NCI-H2029 (cell line): ENCODE measurements around the gene ZNF366.

Source experiments
- DNase-seq: peaks from one replicate; lab custom pipeline; 2025; lab: John Stamatoyannopoulos, UW

Gene ZNF366

GRCh38 chr5:72439192-72439591, 68.0 kb downstream of the ZNF366 start:
- DNase-seq = no peak

GRCh38 chr5:72438141-72438540, 69.1 kb downstream of the ZNF366 start:
- no peak for DNase-seq

GRCh38 chr5:72436796-72437471, 70.3 kb downstream of the ZNF366 start:
- no peak for DNase-seq

- no peak for DNase-seq
These were observed 72.3 kb downstream of the ZNF366 start for GRCh38 chr5:72434781-72435437.

- no peak for DNase-seq
These were observed 73.0 kb downstream of the ZNF366 start for GRCh38 chr5:72434056-72434780.

GRCh38 chr5:72433522-72433921, 73.7 kb downstream of the ZNF366 start:
- DNase-seq = no peak

- DNase-seq = no peak
These were observed 78.5 kb downstream of the ZNF366 start for GRCh38 chr5:72428669-72429068.

GRCh38 chr5:72427488-72428437, 79.4 kb downstream of the ZNF366 start:
- DNase-seq = no peak

GRCh38 chr5:72427016-72427415, 80.2 kb downstream of the ZNF366 start:
- DNase-seq = no peak

- no peak for DNase-seq
These were observed 81.2 kb downstream of the ZNF366 start for GRCh38 chr5:72426019-72426418.

GRCh38 chr5:72418271-72418670, 88.9 kb downstream of the ZNF366 start:
- DNase-seq = no peak

- no peak for DNase-seq
These were observed 89.7 kb downstream of the ZNF366 start for GRCh38 chr5:72417333-72418062.

- no peak for DNase-seq
These were observed 91.4 kb downstream of the ZNF366 start for GRCh38 chr5:72415616-72416325.

- no peak for DNase-seq
These were observed 94.7 kb downstream of the ZNF366 start for GRCh38 chr5:72412283-72413055.

GRCh38 chr5:72410688-72411295, 96.4 kb downstream of the ZNF366 start:
- no peak for DNase-seq

GRCh38 chr5:72408603-72409002, 98.6 kb downstream of the ZNF366 start:
- no peak for DNase-seq

- no peak for DNase-seq
These were observed 99.1 kb downstream of the ZNF366 start for GRCh38 chr5:72408127-72408526.

- no peak for DNase-seq
These were observed 99.7 kb downstream of the ZNF366 start for GRCh38 chr5:72407541-72407940.

- no peak for DNase-seq
These were observed 100.1 kb downstream of the ZNF366 start for GRCh38 chr5:72407078-72407477.
